ENCODE measurements around the gene TAF5. TPM values are rescaled to one million over a fixed set of nuclear protein-coding genes. Genes with fewer than 3 reads are reported as not detected.

TAF5 gene
- polyA plus RNA-seq, 1 donor from 2014 or later, result 9.2 TPM

DNA sequence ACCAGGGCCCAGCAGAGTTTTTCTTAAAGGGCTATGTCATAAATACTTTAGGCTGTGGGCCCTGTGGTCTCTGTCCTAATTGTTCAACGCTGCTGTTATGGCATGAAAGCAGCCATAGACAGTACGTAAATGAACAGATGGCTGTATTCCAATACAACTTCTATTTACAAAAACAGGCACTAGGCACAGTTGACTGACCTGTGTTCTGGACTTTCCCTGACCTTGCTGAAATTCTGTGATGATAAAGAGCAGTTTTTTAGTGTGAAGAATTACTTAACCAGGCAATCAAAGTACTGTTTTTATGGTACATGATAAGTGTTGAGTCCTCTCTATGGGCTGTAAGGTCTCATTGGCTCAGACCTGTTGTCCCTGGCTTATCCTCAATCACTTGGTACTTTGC, 45.8 kb downstream of the TAF5 start:
- no peaks in the 10 kb centered on the region for H3K9me2 ChIP-seq (ENCODE audit: insufficient read depth, low read length)
- no peaks in the 10 kb centered on the region for H3K27me3 ChIP-seq (ENCODE audit: insufficient read depth, low read depth, low read length)
- H3K79me2 ChIP-seq (replicated peaks; ENCODE audit: insufficient read depth, low read length), result no peaks in the 10 kb centered on the region
- TF ChIP-seq, protein P1, sequence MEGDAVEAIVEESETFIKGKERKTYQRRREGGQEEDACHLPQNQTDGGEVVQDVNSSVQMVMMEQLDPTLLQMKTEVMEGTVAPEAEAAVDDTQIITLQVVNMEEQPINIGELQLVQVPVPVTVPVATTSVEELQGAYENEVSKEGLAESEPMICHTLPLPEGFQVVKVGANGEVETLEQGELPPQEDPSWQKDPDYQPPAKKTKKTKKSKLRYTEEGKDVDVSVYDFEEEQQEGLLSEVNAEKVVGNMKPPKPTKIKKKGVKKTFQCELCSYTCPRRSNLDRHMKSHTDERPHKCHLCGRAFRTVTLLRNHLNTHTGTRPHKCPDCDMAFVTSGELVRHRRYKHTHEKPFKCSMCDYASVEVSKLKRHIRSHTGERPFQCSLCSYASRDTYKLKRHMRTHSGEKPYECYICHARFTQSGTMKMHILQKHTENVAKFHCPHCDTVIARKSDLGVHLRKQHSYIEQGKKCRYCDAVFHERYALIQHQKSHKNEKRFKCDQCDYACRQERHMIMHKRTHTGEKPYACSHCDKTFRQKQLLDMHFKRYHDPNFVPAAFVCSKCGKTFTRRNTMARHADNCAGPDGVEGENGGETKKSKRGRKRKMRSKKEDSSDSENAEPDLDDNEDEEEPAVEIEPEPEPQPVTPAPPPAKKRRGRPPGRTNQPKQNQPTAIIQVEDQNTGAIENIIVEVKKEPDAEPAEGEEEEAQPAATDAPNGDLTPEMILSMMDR (IDR thresholded peaks at IDR 0.05; ENCODE audit: poor library complexity, severe bottlenecking), result no peak
- no peak for TF ChIP-seq TAF1 (IDR thresholded peaks at IDR 0.05; ENCODE audit: low read depth)
- no peak for TF ChIP-seq SMC3 (conservative IDR thresholded peaks at IDR 0.05; ENCODE audit: poor library complexity)
- no peak for TF ChIP-seq EZH2 (IDR thresholded peaks at IDR 0.05; ENCODE audit: borderline replicate concordance, insufficient read depth, low read length, poor library complexity, severe bottlenecking)
- TF ChIP-seq, protein P2, sequence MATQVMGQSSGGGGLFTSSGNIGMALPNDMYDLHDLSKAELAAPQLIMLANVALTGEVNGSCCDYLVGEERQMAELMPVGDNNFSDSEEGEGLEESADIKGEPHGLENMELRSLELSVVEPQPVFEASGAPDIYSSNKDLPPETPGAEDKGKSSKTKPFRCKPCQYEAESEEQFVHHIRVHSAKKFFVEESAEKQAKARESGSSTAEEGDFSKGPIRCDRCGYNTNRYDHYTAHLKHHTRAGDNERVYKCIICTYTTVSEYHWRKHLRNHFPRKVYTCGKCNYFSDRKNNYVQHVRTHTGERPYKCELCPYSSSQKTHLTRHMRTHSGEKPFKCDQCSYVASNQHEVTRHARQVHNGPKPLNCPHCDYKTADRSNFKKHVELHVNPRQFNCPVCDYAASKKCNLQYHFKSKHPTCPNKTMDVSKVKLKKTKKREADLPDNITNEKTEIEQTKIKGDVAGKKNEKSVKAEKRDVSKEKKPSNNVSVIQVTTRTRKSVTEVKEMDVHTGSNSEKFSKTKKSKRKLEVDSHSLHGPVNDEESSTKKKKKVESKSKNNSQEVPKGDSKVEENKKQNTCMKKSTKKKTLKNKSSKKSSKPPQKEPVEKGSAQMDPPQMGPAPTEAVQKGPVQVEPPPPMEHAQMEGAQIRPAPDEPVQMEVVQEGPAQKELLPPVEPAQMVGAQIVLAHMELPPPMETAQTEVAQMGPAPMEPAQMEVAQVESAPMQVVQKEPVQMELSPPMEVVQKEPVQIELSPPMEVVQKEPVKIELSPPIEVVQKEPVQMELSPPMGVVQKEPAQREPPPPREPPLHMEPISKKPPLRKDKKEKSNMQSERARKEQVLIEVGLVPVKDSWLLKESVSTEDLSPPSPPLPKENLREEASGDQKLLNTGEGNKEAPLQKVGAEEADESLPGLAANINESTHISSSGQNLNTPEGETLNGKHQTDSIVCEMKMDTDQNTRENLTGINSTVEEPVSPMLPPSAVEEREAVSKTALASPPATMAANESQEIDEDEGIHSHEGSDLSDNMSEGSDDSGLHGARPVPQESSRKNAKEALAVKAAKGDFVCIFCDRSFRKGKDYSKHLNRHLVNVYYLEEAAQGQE (IDR thresholded peaks at IDR 0.05; ENCODE audit: borderline replicate concordance), result no peak
- TF ChIP-seq RAD21 (conservative IDR thresholded peaks at IDR 0.05), result no peak
- TF ChIP-seq EP300 (conservative IDR thresholded peaks at IDR 0.05; ENCODE audit: poor library complexity, severe bottlenecking), result no peak
- TF ChIP-seq POLR2AphosphoS5 (IDR thresholded peaks at IDR 0.05), result no peak
- TF ChIP-seq MXI1 (conservative IDR thresholded peaks at IDR 0.05; ENCODE audit: poor library complexity, severe bottlenecking), result no peak
- no peak overlapping the region for H3K27ac ChIP-seq (ENCODE audit: low read length)
- H3K4me2 ChIP-seq (ENCODE audit: low read length), result no peak overlapping the region
- no peaks in the 10 kb centered on the region for H4K20me1 ChIP-seq (ENCODE audit: insufficient read depth)
- no peaks in the 10 kb centered on the region for H3K9me3 ChIP-seq (ENCODE audit: low read length)
- no peak overlapping the region for H3K9ac ChIP-seq (ENCODE audit: low read length)
- peaks cover 6% of the 10 kb centered on the region for H3K36me3 ChIP-seq (ENCODE audit: insufficient read depth, low read length)
- no peak overlapping the region for H2AFZ ChIP-seq (ENCODE audit: low read depth, low read length)
- H3K4me3 ChIP-seq (ENCODE audit: low read length), result no peak overlapping the region
- H3F3A ChIP-seq (ENCODE audit: insufficient read depth, low read length, poor library complexity, severe bottlenecking), result no peaks in the 10 kb centered on the region

DNA sequence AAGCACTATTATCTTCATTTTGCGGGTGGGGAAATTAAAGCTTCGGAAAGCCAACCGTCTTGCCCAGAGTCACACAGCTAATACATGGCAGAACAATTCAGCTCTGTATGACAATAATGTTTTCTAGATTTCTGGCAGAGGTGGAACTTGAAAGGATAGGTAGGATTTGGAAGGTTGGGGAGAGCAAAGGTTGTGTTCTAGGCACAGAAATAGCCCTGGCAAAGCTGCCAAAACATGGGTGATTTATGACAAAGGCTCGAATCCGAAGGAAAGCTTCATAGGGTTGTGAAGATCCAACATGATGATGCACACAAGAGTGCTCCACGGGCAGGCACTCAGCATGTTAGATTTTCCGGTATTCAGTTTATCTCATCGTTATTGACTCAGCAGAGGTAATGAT, 47.8 kb downstream of the TAF5 start:
- H3K9me3 ChIP-seq (ENCODE audit: low read length), result no peaks in the 10 kb centered on the region
- H3K9ac ChIP-seq (ENCODE audit: low read length), result no peak overlapping the region
- no peaks in the 10 kb centered on the region for H3K27me3 ChIP-seq (ENCODE audit: insufficient read depth, low read depth, low read length)
- no peak overlapping the region for H3K27ac ChIP-seq (ENCODE audit: low read length)
- no peak overlapping the region for H3K4me2 ChIP-seq (ENCODE audit: low read length)
- no peak overlapping the region for H3K4me3 ChIP-seq (ENCODE audit: low read length)
- no peaks in the 10 kb centered on the region for H4K20me1 ChIP-seq (ENCODE audit: insufficient read depth)
- H3K36me3 ChIP-seq (ENCODE audit: insufficient read depth, low read length), result peaks cover 6% of the 10 kb centered on the region
- H3K9me2 ChIP-seq (ENCODE audit: insufficient read depth, low read length), result no peaks in the 10 kb centered on the region
- no peak overlapping the region for H2AFZ ChIP-seq (ENCODE audit: low read depth, low read length)
- no peaks in the 10 kb centered on the region for H3F3A ChIP-seq (ENCODE audit: insufficient read depth, low read length, poor library complexity, severe bottlenecking)
- no peaks in the 10 kb centered on the region for H3K79me2 ChIP-seq (replicated peaks; ENCODE audit: insufficient read depth, low read length)
- TF ChIP-seq, protein P2 (IDR thresholded peaks at IDR 0.05; ENCODE audit: borderline replicate concordance), result no peak
- TF ChIP-seq TAF1 (IDR thresholded peaks at IDR 0.05; ENCODE audit: low read depth), result no peak
- no peak for TF ChIP-seq EP300 (conservative IDR thresholded peaks at IDR 0.05; ENCODE audit: poor library complexity, severe bottlenecking)
- TF ChIP-seq SMC3 (conservative IDR thresholded peaks at IDR 0.05; ENCODE audit: poor library complexity), result no peak
- TF ChIP-seq RAD21 (conservative IDR thresholded peaks at IDR 0.05), result no peak
- no peak for TF ChIP-seq POLR2AphosphoS5 (IDR thresholded peaks at IDR 0.05)
- TF ChIP-seq MXI1 (conservative IDR thresholded peaks at IDR 0.05; ENCODE audit: poor library complexity, severe bottlenecking), result no peak
- no peak for TF ChIP-seq EZH2 (IDR thresholded peaks at IDR 0.05; ENCODE audit: borderline replicate concordance, insufficient read depth, low read length, poor library complexity, severe bottlenecking)
- TF ChIP-seq, protein P1 (IDR thresholded peaks at IDR 0.05; ENCODE audit: poor library complexity, severe bottlenecking), result no peak

Measured in neural cell (in vitro differentiated cells).